ENCODE results near the gene RCC2.
A peak's percentile ranks its signal among the peaks of the same experiment; 100 is the strongest.

RCC2 gene

DNA sequence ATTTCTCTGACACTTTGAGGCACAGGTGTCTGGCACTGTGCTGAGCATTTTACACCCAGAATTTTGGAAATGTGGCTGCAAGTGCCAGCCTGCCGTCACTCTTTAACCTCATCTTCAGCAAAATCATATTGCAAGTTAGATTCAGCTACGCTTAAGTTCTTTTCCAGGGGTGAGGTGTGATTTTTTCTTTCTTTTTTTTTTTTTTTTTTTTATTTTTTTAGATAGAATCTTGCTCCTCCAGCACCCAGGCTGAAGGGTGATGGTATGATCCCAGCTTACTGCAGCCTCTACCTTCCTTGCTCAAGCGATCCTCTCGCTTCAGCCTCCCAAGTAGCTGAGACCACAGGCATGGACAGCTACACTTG is 2.5 kb upstream of the RCC2 start:
- DNase-seq: no peak

- DNase-seq: no peak
These were observed 2.0 kb upstream of the RCC2 start for GRCh38 chr1:17441265-17441992.

- DNase-seq: no peak
These were observed 1.3 kb upstream of the RCC2 start for GRCh38 chr1:17440827-17441168.

DNA sequence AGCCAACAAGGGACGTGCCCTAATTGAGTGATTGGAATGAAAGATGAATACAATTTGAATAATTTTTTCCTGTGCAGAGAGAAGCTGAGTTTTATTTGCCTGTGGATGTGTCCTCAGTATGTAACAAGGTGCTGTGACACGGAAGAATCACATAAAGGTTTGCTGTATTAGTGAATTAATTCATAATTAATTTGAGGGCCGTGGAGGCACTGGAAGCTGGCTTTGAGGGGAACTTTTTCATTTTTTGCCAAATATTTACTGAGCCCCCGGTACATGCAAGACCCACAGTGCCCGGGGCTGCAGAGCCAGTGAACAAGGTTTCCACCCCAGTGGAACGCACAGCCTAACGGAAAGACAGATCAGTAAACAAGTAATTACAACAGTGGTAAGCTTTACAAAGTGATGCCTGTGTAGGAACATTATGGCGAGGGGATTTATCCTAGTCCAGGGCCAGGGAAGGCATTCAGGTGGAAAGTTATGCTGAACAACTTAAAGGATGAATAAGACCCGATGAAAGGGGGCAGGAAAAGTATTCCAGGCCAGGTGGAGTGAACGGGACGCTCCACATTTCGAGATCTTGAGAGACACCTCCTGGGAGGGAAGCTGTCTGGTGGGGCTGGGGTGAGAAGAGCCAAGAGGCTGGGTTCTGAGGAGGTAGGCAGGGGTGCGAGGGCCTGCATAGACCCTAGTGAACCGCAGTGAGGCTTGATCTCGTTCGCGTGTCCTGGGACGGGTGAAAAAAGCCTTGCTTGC is 773 bp upstream of the RCC2 start:
- DNase-seq: no peak

GRCh38 chr1:17438318-17439249 is 893 bp downstream of the RCC2 start:
- peak; percentile 63 to 69 for DNase-seq

DNA sequence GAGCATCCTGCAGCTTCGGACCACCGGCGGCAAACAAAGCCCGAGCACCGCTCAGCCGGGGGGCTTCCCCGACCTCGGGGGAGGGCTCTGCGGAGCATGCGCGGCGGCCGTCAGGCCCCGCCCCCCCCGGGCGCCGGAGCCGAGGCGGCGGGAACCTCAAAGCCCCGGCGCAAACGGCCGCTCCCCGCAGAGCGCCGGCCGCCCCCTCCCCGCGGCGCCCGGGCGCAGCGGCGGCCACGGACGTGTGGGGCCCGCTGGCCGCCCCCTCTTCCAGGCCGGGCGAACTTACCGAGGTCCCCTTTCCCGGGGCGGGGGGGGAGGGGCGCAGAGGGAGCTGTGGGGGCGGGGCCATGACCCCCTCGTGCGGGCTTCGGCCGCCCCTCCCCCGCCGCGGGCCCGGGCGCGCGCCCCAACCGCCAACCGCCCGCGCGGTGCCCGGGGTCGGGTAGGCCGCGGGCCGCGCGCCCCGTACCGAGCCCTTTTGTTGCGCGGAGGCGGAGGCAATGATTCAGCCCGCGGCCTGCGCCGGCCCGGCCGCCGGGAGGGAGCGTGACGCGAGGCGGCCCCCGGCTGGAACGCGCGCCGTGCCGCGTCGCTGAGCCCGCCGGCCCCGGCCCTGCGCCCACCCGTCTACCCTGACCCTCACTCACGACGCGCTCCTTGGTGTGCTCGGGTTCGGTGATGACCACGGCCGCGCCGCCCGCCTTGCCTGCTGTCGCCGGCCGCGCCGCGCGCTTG is 1.7 kb downstream of the RCC2 start:
- peak; percentile 41 to 56 for DNase-seq

DNA sequence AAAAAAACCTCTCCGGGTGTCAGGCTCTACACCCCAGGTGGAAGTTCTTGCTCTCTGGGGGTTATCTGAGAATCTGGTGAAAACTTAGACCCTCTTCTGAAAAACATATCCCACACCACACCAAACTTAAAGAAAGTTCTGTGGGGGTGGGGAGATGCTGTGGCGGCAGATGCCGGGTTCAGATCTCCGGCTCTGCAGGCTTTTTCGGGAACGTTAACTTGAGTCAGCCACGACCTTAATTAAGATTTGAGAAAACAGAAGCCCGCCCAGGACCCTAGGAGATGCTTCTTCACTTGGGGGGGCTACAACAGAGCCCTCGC is 2.3 kb downstream of the RCC2 start:
- DNase-seq: no peak

DNA sequence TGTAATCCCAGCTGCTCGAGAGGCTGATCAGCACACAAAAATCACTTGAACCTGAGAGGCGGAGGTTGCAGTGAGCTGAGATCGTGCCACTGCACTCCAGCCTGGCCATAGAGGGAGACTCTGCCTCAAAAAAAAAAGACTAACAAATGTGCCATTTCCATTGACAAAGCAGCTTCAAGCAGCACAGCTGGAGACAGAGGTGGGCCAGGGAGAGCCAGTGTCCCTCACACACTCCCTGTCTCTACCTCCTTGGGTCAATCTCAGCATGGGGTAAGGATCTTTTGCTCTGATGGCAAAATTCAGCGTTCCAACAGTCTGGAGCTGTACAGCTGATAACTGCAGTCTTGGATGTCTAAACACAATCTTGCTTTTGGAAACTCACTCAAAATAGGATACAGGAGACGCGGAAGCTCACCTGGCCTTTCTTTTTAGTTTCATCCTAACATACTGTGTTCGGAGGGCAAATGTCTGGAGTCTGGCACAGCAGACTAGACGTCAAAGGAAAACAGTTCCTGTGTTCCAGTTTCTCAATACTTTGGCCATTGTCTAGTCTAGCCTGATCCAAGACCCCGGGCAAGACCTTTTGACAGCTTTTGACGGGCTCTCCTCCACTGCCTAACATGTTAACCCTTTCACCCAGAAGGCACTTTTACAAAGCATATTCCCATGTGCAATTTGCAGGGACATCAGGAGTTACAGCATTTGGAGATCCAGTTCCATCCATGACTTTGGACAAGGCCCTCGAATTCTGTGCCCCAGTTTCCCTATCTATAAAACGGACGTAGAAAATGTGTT is 2.9 kb downstream of the RCC2 start:
- no peak for DNase-seq

DNA sequence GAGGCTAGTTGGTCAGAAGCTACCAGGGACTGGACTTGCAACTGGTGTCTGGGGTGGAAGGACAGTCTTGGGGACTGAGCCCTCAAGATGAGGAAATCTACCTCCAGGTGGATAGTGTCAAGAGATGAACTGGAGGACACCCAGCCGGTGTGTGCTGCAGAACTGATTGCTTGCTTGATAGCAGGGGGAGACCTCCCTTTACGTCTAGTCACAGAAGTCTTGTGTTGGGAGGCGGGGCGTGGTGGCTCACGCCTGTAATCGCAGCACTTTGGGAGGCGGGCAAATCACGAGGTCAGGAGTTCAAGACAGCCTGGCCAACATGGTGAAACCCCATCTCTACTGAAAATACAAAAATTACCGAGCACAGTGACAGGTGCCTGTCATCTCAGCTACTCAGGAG is 4.9 kb downstream of the RCC2 start:
- DNase-seq: no peak

DNA sequence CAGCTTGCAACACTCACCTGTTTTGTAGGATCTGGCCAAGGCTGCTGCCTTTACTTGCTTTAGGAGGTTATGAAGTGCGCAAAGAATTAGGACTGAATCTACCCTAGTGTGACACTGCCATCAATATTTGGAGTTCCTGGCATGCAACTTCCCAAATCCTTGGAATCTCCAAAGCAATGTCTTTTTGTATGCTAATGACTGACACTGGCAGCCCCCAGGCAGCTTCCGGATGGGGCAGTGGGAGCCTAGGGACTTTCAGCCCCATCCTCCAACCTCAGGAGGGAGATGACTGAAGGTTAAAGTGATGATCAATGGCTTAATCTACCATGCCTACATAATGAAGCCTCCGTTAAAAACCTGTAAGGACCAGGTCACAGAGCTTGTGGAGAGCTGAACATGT is 5.5 kb downstream of the RCC2 start:
- DNase-seq: no peak

DNA sequence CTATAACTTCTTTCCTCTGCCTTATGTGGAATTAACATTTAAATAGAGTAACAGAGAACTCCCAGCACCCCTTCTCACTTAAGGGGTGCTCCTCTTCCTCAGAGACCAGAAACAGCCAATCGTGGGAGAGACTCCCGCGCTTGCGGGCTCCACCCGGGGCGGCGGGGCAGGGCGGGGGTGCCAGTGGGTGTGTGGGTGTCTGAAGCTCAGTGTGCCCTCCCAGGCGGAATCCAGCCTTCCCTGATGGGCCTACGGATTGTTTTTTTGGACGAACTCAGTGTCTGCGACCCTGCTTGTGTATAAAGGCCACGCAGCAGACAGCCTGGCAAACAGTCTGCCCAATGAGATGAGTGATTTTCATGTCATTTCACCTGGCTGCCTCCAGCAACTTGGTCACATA is 6.2 kb downstream of the RCC2 start:
- no peak for DNase-seq

DNA sequence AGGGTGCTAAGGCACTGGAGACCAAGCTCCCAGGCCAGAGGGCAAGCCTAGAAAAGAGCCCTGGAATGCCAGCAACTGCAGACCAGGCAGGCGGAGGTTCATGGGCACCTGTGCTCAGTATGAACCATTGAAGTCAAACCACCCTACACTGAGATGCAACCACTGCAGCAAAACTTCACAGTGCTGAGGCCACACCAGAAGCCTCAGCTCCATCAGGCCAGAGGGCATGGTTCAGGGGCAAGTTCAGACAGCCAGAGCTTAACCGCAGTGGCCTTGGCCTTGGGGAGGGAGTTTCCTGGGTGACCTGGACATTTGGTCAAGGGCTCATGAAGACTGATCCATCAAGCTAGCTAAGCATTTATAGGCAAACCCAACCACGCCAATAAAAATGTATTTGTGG is 7.1 kb downstream of the RCC2 start:
- no peak for DNase-seq

GRCh38 chr1:17429183-17429582 is 10.3 kb downstream of the RCC2 start:
- DNase-seq: no peak

GRCh38 chr1:17427696-17428660 is 11.5 kb downstream of the RCC2 start:
- DNase-seq: no peak

- DNase-seq: no peak
These were observed 13.5 kb downstream of the RCC2 start for GRCh38 chr1:17425806-17426600.

DNA sequence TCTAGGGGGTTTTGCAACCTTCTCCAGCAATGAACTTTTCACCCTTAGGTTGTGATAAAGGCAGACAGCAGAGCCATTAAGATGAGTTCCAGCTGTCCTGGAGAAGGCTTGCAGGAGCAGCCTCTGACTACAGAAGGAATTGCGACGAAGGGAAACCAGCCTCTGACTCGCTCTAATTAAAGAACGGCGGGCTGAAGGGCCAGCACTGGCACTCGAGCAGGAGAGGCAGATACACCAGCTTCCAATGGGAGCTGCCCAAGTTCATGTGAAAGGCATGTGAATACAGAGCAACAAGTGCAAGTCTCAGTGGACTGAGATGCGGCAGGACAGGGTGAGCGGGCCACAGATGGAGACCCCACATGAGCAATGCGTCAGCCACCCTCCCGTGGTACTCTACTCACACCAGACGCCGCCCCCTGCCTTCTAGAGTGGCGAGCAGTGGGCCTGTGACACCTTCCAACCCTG is 15.7 kb downstream of the RCC2 start:
- DNase-seq: no peak

DNA sequence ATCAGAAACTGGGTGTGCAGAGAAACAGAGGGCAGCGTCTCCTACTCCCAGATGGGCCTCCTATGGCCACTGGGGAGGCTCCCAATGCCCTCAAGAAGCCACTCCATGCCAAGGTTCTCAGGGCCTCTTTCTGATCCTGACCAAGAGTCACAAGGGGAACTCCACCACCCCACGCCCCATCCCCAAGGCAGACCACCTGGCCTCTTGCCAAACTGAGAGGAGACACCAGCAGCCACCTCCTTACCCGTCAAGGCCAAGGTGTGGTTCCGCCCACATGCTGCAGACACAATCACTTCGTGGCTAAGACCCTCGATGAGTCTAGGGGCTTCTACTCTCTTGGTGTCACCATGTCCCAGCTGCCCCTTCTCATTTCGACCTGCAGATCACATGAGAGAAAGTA is 17.0 kb downstream of the RCC2 start:
- DNase-seq: no peak

DNA sequence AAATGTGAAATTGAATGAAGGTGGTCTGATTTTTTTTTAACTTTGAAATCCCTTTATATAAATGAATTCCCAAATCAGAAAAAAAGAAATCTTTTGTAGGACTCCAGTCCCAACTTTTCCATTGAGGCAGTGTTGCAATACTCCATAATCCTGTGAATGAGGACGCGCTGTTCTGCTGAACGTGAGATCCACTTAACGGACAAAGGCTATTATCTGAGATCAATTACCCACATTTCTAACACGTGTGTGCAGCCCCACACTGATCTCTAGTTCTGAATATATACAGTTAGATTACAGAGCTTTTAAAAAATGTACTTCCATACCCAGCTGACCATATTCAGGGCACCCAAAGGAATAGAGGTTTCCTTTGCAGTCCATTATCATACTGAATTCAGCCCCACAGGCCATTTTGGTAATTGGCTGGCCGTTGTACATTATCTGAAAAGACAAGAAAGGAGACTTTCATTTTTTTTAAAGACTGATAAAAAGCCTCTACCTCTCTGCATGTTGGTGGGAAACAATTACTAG is 19.0 kb downstream of the RCC2 start:
- no peak for DNase-seq

DNA sequence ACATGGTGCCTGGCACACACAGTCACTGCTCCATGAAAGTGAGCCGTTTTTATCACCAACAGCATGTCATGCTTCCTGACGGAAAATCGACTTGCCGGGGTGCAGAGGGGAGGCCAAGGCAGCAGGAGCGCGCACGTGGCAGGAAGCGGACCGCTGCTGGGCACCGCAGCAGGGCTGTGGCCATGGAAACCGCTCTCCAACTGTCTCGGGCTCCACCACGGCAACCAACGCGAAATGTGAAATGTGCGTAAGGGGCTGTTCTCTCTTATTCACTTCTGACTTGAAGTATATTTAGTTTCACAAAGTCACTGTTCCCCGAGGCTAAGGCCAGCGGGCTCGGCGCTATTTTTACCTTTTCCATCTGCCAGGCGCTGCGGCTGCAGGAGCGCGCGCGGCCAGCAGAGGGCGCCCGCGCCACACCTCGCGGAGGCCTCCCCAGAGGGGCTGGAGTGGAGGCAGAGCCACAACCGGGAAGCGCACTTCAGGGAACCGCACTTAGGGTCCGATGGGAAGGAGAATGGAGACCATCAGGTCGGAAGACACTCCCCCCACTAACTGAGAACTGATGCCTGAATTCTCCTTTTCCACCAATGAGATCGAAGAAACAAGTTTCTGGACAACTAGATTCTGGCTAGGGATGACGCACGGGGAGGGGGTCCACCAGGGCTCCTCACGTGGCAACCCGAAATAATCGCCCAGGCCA is 19.7 kb downstream of the RCC2 start:
- DNase-seq: peak; percentile 67 to 68

Measured in stimulated activated CD4-positive, alpha-beta T cell treated with anti-CD3 and anti-CD28 coated beads, Interleukin-2, amount 100 ng/mL, for 48 hours (primary cell).